Activated CD8-positive, alpha-beta T cell treated with anti-CD3 and anti-CD28 coated beads for 36 hours (primary cell): ENCODE data around the gene STIM2. TPM values are rescaled to one million over a fixed set of nuclear protein-coding genes. Genes with fewer than 3 reads are reported as not detected.
"Not testable (repeated sequence)": the region's sequence is repeated elsewhere in the genome, so short reads cannot be mapped to it uniquely, and the experiment has no call there.

ENCODE experiments used
- ATAC-seq: fragments of 200-7000 bp; cut with Tn5 transposase; one replicate; pipeline ENCODE4 v1.10.0; 2021; ENCODE audit warnings: mild to moderate bottlenecking, moderate library complexity
- CTCF ChIA-PET: fragments of 350-600 bp; sonication (Branson Sonifier 250); formaldehyde crosslinking; loops from one replicate; lab custom pipeline; 2021; ENCODE audit warnings: antibody characterized with exemption; lab: Charles Lee
- POLR2A ChIA-PET: fragments of 350-600 bp; sonication (Branson Sonifier 250); formaldehyde crosslinking; loops from one replicate; lab custom pipeline; 2021; ENCODE audit warnings: antibody characterized with exemption; lab: Charles Lee
- DNase-seq: peaks from one replicate; pipeline ENCODE4 v3.0.0-alpha.2; 2020
- H3K27ac Mint-ChIP-seq: one replicate; pipeline ENCODE4 v1.8.0; 2021; ENCODE audit warnings: mild to moderate bottlenecking, mixed read lengths
- H3K27me3 Mint-ChIP-seq: one replicate; pipeline ENCODE4 v1.8.0; 2021; ENCODE audit warnings: mixed read lengths
- H3K36me3 Mint-ChIP-seq: one replicate; pipeline ENCODE4 v1.8.0; 2021; ENCODE audit warnings: low read depth, mixed read lengths
- H3K4me1 Mint-ChIP-seq: one replicate; pipeline ENCODE4 v1.8.0; 2021; ENCODE audit warnings: low read depth, mixed read lengths
- H3K4me3 Mint-ChIP-seq: one replicate; pipeline ENCODE4 v1.8.0; 2021; ENCODE audit warnings: mild to moderate bottlenecking, moderate library complexity, mixed read lengths
- H3K9me3 Mint-ChIP-seq: one replicate; pipeline ENCODE4 v1.8.0; 2021; ENCODE audit warnings: mixed read lengths
- intact Hi-C: fragments of 100-400 bp; cut with micrococcal nuclease; formaldehyde crosslinking; loops from one replicate; pipeline ENCODE4 v1.10.0; 2022
- total RNA-seq, 2 experiments: library from RNA; stranded (reverse); gene quantifications; one replicate each; pipeline ENCODE4 v1.2.3, GENCODE V29; 2021
- TF ChIP-seq, protein P1 (sequence below): fragments of 200-600 bp; IDR thresholded peaks from one replicate; pipeline ENCODE4 v1.8.0; 2022; ENCODE audit warnings: antibody characterized with exemption, mild to moderate bottlenecking

The STIM2 gene
- total RNA-seq, 2 experiments from 2014 or later, result 44.4 to 46.6 TPM

DNA sequence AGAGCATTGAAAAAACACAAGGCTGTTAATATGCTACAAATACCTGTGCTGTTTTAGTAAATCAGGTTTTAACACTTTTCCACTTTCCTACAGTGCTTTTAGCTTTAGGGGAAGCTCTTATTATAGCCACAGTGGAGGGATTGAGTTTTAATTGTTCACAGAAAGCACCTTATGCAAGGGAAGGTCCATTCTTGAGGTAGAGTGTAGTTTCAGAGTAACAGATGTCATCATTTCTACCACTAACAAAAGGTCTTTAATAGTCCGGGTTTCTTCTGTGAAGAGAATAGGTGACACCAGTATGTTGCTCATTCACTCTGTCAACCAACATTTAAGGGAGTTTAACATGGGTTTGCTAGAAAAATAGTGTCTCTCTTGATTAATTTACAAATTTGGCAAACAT is 104.4 kb downstream of the STIM2 start:
- peaks cover 26% of the 10 kb centered on the region for H3K36me3 Mint-ChIP-seq
- H3K27me3 Mint-ChIP-seq, result no peaks in the 10 kb centered on the region
- DNase-seq, result no peak
- peaks cover 49% of the 10 kb centered on the region for H3K4me1 Mint-ChIP-seq
- intact Hi-C loops, result no loop called here
- H3K9me3 Mint-ChIP-seq, result no peaks in the 10 kb centered on the region
- H3K4me3 Mint-ChIP-seq, result no peak overlapping the region
- ATAC-seq, result no peak
- TF ChIP-seq, protein P1, sequence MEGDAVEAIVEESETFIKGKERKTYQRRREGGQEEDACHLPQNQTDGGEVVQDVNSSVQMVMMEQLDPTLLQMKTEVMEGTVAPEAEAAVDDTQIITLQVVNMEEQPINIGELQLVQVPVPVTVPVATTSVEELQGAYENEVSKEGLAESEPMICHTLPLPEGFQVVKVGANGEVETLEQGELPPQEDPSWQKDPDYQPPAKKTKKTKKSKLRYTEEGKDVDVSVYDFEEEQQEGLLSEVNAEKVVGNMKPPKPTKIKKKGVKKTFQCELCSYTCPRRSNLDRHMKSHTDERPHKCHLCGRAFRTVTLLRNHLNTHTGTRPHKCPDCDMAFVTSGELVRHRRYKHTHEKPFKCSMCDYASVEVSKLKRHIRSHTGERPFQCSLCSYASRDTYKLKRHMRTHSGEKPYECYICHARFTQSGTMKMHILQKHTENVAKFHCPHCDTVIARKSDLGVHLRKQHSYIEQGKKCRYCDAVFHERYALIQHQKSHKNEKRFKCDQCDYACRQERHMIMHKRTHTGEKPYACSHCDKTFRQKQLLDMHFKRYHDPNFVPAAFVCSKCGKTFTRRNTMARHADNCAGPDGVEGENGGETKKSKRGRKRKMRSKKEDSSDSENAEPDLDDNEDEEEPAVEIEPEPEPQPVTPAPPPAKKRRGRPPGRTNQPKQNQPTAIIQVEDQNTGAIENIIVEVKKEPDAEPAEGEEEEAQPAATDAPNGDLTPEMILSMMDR, result no peak
- H3K27ac Mint-ChIP-seq, result no peak overlapping the region
- CTCF ChIA-PET, result interaction anchor here (0.7 kb wide), 1 partner anchor 39 kb away, joined by 3 read pairs; no protein-coding TSS in a partner anchor
- POLR2A ChIA-PET, result no interaction called here

DNA sequence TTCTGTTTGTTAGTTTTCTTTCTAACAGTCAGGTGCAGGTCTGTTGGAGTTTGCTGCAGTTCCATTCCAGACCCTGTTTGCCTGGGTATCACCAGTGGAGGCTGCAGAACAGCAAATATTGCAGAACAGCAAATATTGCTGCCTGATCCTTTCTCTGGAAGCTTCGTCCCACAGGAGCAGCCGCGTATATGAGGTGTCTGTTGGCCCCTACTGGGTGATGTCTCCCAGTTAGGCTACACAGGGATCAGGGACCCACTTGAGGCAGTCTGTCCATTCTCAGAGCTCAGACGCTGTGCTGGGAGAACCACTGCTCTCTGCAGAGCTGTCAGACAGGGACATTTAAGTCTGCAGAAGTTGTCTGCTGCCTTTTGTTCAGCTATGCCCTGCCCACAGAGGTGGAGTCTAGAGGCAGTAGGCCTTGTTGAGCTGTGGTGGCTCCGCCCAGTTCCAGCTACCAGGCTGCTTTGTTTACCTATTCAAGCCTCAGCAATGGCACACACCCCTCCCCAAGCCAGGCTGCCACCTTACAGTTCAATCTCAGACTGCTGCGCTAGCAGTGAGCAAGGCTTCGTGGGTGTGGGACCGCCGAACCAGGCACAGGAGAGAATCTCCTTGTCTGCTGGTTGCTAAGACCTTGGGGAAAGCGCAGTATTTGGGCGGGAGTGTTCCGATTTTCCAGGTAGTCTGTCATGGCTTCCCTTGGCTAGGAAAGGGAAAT is 115.0 kb downstream of the STIM2 start:
- peak; percentile 12 for DNase-seq
- POLR2A ChIA-PET, H3K27ac Mint-ChIP-seq, H3K9me3 Mint-ChIP-seq, CTCF ChIA-PET, intact Hi-C loops, H3K4me3 Mint-ChIP-seq, H3K27me3 Mint-ChIP-seq, ATAC-seq: not testable (repeated sequence)
- H3K36me3 Mint-ChIP-seq, result peaks cover 28% of the 10 kb centered on the region
- H3K4me1 Mint-ChIP-seq, result peaks cover 70% of the 10 kb centered on the region

DNA sequence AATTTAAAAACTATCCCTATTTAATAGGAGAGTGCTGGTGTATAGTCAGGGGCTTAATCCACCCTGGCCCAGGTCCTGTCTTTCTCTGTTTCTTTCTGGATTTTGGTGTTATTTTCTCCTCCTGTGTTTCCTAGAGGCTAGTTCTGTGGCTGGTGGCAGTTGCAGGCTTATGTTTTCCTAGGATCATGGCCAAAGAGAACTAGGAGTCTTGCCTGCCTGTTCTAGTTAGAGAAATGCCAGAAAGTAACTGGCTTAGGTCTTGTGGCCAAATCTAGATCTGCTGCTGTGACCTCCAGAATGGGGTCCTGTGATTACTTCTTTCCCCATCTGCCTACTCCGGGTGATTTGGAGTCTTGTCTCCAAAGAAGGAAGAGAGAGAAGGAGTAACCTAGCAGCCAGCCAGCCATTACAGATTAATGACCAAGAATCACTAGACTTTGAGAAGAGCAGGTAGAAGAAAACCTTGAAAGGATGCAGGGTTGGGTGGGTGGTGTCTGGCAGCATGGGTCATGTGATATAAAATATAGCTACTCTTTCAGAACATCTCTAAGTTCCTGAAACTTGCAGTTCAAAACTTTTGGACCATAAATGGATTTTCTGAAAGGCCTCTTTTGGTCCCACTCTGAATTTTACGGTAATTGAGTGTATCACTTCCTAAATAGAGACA is 117.9 kb downstream of the STIM2 start:
- H3K36me3 Mint-ChIP-seq, result peaks cover 23% of the 10 kb centered on the region
- no peaks in the 10 kb centered on the region for H3K27me3 Mint-ChIP-seq
- H3K27ac Mint-ChIP-seq, result peak overlapping the region; percentile 13
- TF ChIP-seq, protein P1, result no peak
- intact Hi-C loops, result no loop called here
- DNase-seq (no peak), ATAC-seq (no peak)
- no peak overlapping the region for H3K4me3 Mint-ChIP-seq
- H3K4me1 Mint-ChIP-seq, result peaks cover 47% of the 10 kb centered on the region
- POLR2A ChIA-PET, result no interaction called here
- peaks cover under 1% of the 10 kb centered on the region for H3K9me3 Mint-ChIP-seq
- CTCF ChIA-PET, result interaction anchor here (0.7 kb wide), 1 partner anchor 14 kb away, joined by 3 read pairs; no protein-coding TSS in a partner anchor

DNA sequence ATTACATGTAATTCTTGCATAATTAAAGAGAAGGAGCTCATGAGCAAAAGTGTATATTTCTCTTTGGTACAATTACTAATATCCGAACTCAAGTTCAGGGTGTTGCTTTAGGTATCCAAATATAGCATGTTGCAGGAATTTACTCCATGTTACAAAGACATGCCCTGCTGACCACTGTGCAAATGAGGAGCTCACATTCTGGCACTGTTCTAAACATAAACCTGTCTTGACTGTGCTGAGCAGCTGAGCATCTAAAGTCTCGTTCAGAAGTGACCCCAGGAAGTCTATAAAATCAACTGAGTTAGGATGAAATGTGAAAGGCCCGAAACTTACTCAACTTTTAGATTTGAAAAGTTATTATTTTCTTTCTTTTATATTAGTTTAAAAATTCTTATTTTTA is 124.3 kb downstream of the STIM2 start:
- Mint-ChIP-seq H3K9me3 (no peaks in the 10 kb centered on the region), H3K27me3 (no peaks in the 10 kb centered on the region), H3K27ac (no peak overlapping the region), H3K4me3 (no peak overlapping the region), H3K4me1 (peaks cover 43% of the 10 kb centered on the region), H3K36me3 (peaks cover 14% of the 10 kb centered on the region)
- ChIA-PET CTCF (no interaction called here), POLR2A (no interaction called here)
- DNase-seq (no peak), ATAC-seq (no peak)
- intact Hi-C loops, result no loop called here
- TF ChIP-seq, protein P1, result no peak

DNA sequence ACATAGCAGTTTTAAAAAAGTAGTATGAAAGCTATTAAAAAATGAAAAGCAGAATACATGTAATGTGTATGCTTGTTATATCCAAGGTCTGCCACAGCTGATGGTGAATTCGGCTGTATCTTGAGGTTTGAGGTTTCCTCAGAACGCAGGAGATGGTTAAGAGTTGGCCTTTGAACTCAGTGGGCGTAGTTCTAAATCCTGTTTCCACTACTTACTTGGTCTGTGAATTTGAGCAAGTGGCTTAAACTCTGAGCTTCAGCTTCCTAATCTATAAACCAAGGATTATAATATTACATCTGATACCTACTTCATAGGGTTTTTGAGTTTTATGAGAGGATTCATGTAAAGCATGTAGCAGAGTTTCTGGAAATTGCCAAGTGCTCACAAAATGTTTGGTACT is 125.2 kb downstream of the STIM2 start:
- Mint-ChIP-seq H3K36me3 (peaks cover 20% of the 10 kb centered on the region), H3K4me3 (peak overlapping the region; percentile 19), H3K9me3 (peaks cover 3% of the 10 kb centered on the region), H3K27me3 (no peaks in the 10 kb centered on the region), H3K27ac (peak overlapping the region; percentile 34), H3K4me1 (peaks cover 43% of the 10 kb centered on the region)
- DNase-seq, result peak; percentile 70
- peak; percentile 90 for ATAC-seq
- TF ChIP-seq, protein P1, result no peak
- intact Hi-C loops, result no loop called here
- POLR2A ChIA-PET, result interaction anchor here (0.7 kb wide), 2 partner anchors 13 to 125 kb away, joined by 3 read pairs; partner anchors contain the start of gene STIM2
- CTCF ChIA-PET, result interaction anchor here (2.1 kb wide), 1 partner anchor 15 kb away, joined by 5 read pairs; no protein-coding TSS in a partner anchor
